ENCODE results near the gene CCDC73. TPM values are rescaled to one million over a fixed set of nuclear protein-coding genes. Genes with fewer than 3 reads are reported as not detected.
A peak's percentile ranks its signal among the peaks of the same experiment; 100 is the strongest.
"Not testable (repeated sequence)": the region's sequence is repeated elsewhere in the genome, so short reads cannot be mapped to it uniquely, and the experiment has no call there.

CCDC73 gene
- total RNA-seq, 3 donors from 2014 or later: 0.05 TPM; not detected in 2

- H3K36me3 Mint-ChIP-seq (ENCODE audit: insufficient read depth); H3K27me3 Mint-ChIP-seq (ENCODE audit: low read depth); DNase-seq; H3K9me3 Mint-ChIP-seq; H3K4me1 Mint-ChIP-seq (ENCODE audit: low read depth); ATAC-seq; H3K4me3 Mint-ChIP-seq: not testable (repeated sequence)
These were observed 13.6 kb downstream of the CCDC73 start for GRCh38 chr11:32780839-32781238.

- H3K9me3 Mint-ChIP-seq: no peaks in the 10 kb centered on the region
- H3K36me3 Mint-ChIP-seq (ENCODE audit: insufficient read depth): no peaks in the 10 kb centered on the region
- H3K27me3 Mint-ChIP-seq (ENCODE audit: low read depth): peaks cover 2% of the 10 kb centered on the region
- H3K4me1 Mint-ChIP-seq (ENCODE audit: low read depth): peaks cover 11% of the 10 kb centered on the region
- ATAC-seq: no peak
- H3K4me3 Mint-ChIP-seq: no peak overlapping the region
- no peak for DNase-seq
These were observed 15.3 kb downstream of the CCDC73 start for GRCh38 chr11:32779136-32779535.

- Mint-ChIP-seq H3K36me3 (ENCODE audit: insufficient read depth) (no peaks in the 10 kb centered on the region), H3K9me3 (no peaks in the 10 kb centered on the region), H3K4me3 (peak overlapping the region; percentile 27), H3K27me3 (ENCODE audit: low read depth) (no peaks in the 10 kb centered on the region), H3K4me1 (ENCODE audit: low read depth) (peaks cover 11% of the 10 kb centered on the region)
- no peak for ATAC-seq
- DNase-seq: no peak
These were observed 18.6 kb downstream of the CCDC73 start for GRCh38 chr11:32775908-32776307.

GRCh38 chr11:32774081-32774480 is 20.4 kb downstream of the CCDC73 start:
- Mint-ChIP-seq H3K4me1 (ENCODE audit: low read depth) (peaks cover 11% of the 10 kb centered on the region), H3K9me3 (no peaks in the 10 kb centered on the region)
- no peak for ATAC-seq

GRCh38 chr11:32772731-32773130 is 21.7 kb downstream of the CCDC73 start:
- ATAC-seq (no peak), DNase-seq (no peak)
- Mint-ChIP-seq H3K9me3 (no peaks in the 10 kb centered on the region), H3K36me3 (ENCODE audit: insufficient read depth) (no peaks in the 10 kb centered on the region), H3K27me3 (ENCODE audit: low read depth) (no peaks in the 10 kb centered on the region), H3K4me3 (no peak overlapping the region), H3K4me1 (ENCODE audit: low read depth) (peaks cover 11% of the 10 kb centered on the region)

More at GRCh38 chr11:32774081-32774480, 20.4 kb downstream of the CCDC73 start:
- DNase-seq: no peak
- no peaks in the 10 kb centered on the region for H3K27me3 Mint-ChIP-seq (ENCODE audit: low read depth)
- H3K4me3 Mint-ChIP-seq: no peak overlapping the region
- H3K36me3 Mint-ChIP-seq (ENCODE audit: insufficient read depth): no peaks in the 10 kb centered on the region

GRCh38 chr11:32761774-32762173 is 32.7 kb downstream of the CCDC73 start:
- H3K27me3 Mint-ChIP-seq (ENCODE audit: low read depth); H3K36me3 Mint-ChIP-seq (ENCODE audit: insufficient read depth); ATAC-seq: not testable (repeated sequence)

DNA sequence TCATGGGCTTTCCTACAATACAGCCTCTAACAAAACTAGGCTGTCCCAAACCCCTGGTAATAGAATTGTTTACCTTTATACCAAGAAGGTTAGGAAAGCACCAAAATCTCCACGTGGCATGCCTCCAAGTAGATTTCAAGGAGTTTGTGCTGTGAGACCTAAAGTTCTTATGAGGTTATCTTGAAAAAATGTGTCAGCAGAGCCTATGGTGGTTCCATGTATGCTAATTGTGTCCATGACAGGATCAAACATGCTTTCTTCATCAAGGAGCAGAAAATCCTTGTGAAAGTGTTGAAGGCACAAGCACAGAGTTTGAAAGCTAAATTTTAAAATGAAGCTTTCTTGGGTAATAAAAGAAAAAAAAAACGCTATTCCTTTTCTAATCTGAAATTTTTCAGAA is 36.2 kb downstream of the CCDC73 start:
- no peak overlapping the region for H3K4me3 Mint-ChIP-seq
- H3K4me1 Mint-ChIP-seq (ENCODE audit: low read depth): no peaks in the 10 kb centered on the region
- H3K36me3 Mint-ChIP-seq (ENCODE audit: insufficient read depth): no peaks in the 10 kb centered on the region
- no peaks in the 10 kb centered on the region for H3K9me3 Mint-ChIP-seq
- ATAC-seq: no peak
- DNase-seq: no peak
- peaks cover 5% of the 10 kb centered on the region for H3K27me3 Mint-ChIP-seq (ENCODE audit: low read depth)

More at GRCh38 chr11:32761774-32762173, 32.7 kb downstream of the CCDC73 start:
- DNase-seq; H3K4me3 Mint-ChIP-seq; H3K4me1 Mint-ChIP-seq (ENCODE audit: low read depth); H3K9me3 Mint-ChIP-seq: not testable (repeated sequence)

DNA sequence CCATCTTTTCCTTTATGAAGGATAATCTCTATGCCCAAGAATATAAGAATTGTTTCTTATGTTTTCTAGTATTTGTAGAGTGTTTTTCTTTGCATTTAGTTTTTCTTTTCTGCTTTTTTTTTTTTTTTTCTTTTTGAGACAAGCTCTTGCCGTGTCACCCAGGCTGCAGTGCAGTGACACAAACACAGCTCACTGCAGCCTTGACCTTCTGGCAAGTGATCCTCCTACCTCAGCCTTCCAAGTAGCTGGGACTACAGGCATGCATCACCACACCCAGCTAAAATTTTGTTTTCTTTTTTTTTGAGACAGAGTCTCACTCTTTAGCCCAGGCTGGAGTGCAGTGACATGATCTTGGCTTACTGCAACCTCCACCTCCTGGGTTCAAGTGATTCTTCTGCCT is 41.3 kb downstream of the CCDC73 start:
- H3K36me3 Mint-ChIP-seq (ENCODE audit: insufficient read depth); ATAC-seq; H3K9me3 Mint-ChIP-seq; H3K27me3 Mint-ChIP-seq (ENCODE audit: low read depth); H3K4me1 Mint-ChIP-seq (ENCODE audit: low read depth); DNase-seq; H3K4me3 Mint-ChIP-seq: not testable (repeated sequence)

GRCh38 chr11:32752001-32752400 is 42.5 kb downstream of the CCDC73 start:
- H3K27me3 Mint-ChIP-seq (ENCODE audit: low read depth): peaks cover 7% of the 10 kb centered on the region
- no peak overlapping the region for H3K4me3 Mint-ChIP-seq
- no peak for DNase-seq
- no peaks in the 10 kb centered on the region for H3K4me1 Mint-ChIP-seq (ENCODE audit: low read depth)
- peaks cover 11% of the 10 kb centered on the region for H3K9me3 Mint-ChIP-seq
- ATAC-seq: no peak
- H3K36me3 Mint-ChIP-seq (ENCODE audit: insufficient read depth): no peaks in the 10 kb centered on the region

DNA sequence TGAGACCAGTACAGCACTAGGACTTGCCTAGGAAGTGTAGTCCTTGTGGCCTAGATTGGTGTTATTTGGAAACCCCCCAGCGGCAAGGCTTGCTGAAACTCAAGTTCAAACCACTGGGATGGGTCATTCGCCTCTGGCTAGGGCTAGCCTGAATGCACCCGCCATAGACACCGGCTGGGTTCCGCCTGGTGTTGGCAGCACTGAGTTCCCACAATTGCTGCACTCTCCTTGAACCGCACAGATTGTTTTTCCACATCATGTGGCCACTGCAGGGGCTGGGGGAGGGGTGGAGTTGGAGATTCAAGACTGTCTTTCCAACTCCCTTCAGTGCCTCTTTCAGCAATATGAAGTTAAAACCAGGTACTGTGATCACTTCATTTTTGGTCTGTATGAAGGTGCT is 43.1 kb downstream of the CCDC73 start:
- H3K4me3 Mint-ChIP-seq: no peak overlapping the region
- peaks cover 11% of the 10 kb centered on the region for H3K9me3 Mint-ChIP-seq
- peaks cover 12% of the 10 kb centered on the region for H3K27me3 Mint-ChIP-seq (ENCODE audit: low read depth)
- H3K4me1 Mint-ChIP-seq (ENCODE audit: low read depth): no peaks in the 10 kb centered on the region
- no peak for ATAC-seq
- no peak for DNase-seq
- no peaks in the 10 kb centered on the region for H3K36me3 Mint-ChIP-seq (ENCODE audit: insufficient read depth)

GRCh38 chr11:32729976-32730375 is 64.5 kb downstream of the CCDC73 start:
- H3K4me3 Mint-ChIP-seq: no peak overlapping the region
- peaks cover 13% of the 10 kb centered on the region for H3K27me3 Mint-ChIP-seq (ENCODE audit: low read depth)
- no peak for ATAC-seq
- peaks cover 11% of the 10 kb centered on the region for H3K9me3 Mint-ChIP-seq
- no peaks in the 10 kb centered on the region for H3K4me1 Mint-ChIP-seq (ENCODE audit: low read depth)
- no peak for DNase-seq
- no peaks in the 10 kb centered on the region for H3K36me3 Mint-ChIP-seq (ENCODE audit: insufficient read depth)

- no peak for ATAC-seq
- no peaks in the 10 kb centered on the region for H3K9me3 Mint-ChIP-seq
These were observed 71.1 kb downstream of the CCDC73 start for GRCh38 chr11:32723332-32723731.

GRCh38 chr11:32722255-32722654 is 72.2 kb downstream of the CCDC73 start:
- DNase-seq (no peak), ATAC-seq (no peak)
- no peaks in the 10 kb centered on the region for H3K36me3 Mint-ChIP-seq (ENCODE audit: insufficient read depth)
- peaks cover 6% of the 10 kb centered on the region for H3K27me3 Mint-ChIP-seq (ENCODE audit: low read depth)
- no peaks in the 10 kb centered on the region for H3K9me3 Mint-ChIP-seq
- no peak overlapping the region for H3K4me3 Mint-ChIP-seq
- H3K4me1 Mint-ChIP-seq (ENCODE audit: low read depth): no peaks in the 10 kb centered on the region

More at GRCh38 chr11:32723332-32723731, 71.1 kb downstream of the CCDC73 start:
- Mint-ChIP-seq H3K27me3 (ENCODE audit: low read depth) (peaks cover 6% of the 10 kb centered on the region), H3K4me3 (no peak overlapping the region), H3K4me1 (ENCODE audit: low read depth) (no peaks in the 10 kb centered on the region), H3K36me3 (ENCODE audit: insufficient read depth) (no peaks in the 10 kb centered on the region)
- DNase-seq: no peak

DNA sequence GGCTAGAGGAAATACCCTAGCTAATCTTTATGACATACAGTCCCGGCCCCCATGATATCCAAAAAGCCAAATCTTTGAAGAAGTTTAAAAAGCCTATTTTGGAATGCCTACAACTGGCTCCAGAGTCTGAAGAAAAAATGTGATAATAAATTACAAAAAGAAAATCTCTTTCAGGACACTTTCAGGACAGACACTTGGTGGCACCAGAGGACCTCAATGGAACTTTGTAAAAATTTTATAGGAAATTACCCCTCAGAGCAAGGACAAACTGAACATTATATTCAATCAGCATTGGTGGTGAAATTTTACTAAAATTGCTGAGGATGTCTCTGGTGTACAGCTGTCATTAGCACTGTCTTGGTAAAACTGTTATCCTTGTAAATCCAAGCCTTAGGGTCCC is 81.0 kb downstream of the CCDC73 start:
- Mint-ChIP-seq H3K36me3 (ENCODE audit: insufficient read depth) (no peaks in the 10 kb centered on the region), H3K27me3 (ENCODE audit: low read depth) (peaks cover 24% of the 10 kb centered on the region), H3K4me1 (ENCODE audit: low read depth) (no peaks in the 10 kb centered on the region), H3K9me3 (no peaks in the 10 kb centered on the region), H3K4me3 (no peak overlapping the region)
- ATAC-seq (no peak), DNase-seq (no peak)

- not testable (repeated sequence) for H3K4me3 Mint-ChIP-seq; H3K4me1 Mint-ChIP-seq (ENCODE audit: low read depth); ATAC-seq
These were observed 85.5 kb downstream of the CCDC73 start for GRCh38 chr11:32708978-32709377.

More at GRCh38 chr11:32708978-32709377, 85.5 kb downstream of the CCDC73 start:
- H3K27me3 Mint-ChIP-seq (ENCODE audit: low read depth): peaks cover 20% of the 10 kb centered on the region
- not testable (repeated sequence) for H3K36me3 Mint-ChIP-seq (ENCODE audit: insufficient read depth); H3K9me3 Mint-ChIP-seq; DNase-seq

All from activated T-cell treated with anti-CD3 and anti-CD28 coated beads, Interleukin-2, amount 50 U/mL, for 4 hours (primary cell).